ENCODE results near the gene NKX6-2.
"Not testable (repeated sequence)": the region's sequence is repeated elsewhere in the genome, so short reads cannot be mapped to it uniquely, and the experiment has no call there.

NKX6-2 gene

DNA sequence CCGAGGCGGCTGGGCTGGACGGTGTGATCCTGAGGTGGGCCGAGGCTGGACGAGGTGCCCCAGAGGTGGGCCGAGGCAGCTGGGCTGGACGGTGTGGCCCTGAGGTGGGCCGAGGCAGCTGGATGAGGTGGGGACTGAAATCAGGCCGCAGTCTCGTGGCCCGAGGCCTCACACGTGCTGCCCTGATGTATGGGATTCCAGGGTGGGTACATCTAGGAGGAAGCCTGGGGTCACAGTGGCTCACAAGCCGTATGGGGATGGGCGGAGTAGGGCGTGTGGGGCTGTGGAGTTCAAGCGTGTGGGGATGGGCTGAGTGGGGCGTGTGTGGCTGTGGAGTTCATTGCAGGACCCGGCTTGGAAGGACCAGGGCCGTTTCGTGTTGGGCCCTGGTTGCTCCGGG is 12.5 kb upstream of the NKX6-2 start:
- FAIRE-seq: no peak
- DNase-seq (ENCODE audit: low spot score): no peak

DNA sequence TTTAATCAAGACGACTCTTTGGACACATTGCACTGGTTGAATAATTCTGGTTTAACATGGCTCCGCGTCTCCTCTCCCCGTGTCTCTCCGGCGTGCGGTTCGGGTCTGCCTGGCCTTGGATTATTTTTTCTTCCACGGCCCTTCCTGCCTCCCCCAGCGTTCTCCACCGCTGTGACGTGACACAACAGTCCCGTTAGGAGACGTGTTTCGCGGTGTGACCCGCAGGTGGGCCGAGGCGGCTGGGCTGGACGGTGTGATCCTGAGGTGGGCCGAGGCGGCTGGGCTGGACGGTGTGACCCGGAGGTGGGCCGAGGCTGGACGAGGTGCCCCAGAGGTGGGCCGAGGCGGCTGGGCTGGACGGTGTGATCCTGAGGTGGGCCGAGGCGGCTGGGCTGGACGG is 12.0 kb upstream of the NKX6-2 start:
- not testable (repeated sequence) for DNase-seq (ENCODE audit: low spot score); FAIRE-seq

DNA sequence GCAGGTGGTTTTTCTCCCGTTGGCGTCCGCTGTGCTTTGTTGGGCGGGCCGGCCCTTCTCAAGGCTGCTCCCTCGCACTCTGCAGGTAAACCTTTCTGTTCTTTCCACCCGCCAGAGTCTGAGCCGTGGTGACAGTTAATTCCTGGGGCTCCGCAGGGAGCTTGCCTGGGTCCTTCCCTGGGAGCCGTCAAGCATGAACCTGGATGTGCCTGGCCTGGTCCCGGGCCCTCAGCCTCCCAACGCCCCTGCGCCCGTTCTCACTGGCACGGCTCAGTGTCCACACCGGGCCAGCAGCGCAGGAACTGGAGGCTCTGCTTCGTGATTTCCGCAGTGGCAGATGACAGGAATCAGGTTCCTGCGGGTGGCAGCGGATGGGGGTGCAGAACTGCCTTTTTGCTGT is 10.9 kb upstream of the NKX6-2 start:
- DNase-seq (ENCODE audit: low spot score): no peak
- no peak for FAIRE-seq

DNA sequence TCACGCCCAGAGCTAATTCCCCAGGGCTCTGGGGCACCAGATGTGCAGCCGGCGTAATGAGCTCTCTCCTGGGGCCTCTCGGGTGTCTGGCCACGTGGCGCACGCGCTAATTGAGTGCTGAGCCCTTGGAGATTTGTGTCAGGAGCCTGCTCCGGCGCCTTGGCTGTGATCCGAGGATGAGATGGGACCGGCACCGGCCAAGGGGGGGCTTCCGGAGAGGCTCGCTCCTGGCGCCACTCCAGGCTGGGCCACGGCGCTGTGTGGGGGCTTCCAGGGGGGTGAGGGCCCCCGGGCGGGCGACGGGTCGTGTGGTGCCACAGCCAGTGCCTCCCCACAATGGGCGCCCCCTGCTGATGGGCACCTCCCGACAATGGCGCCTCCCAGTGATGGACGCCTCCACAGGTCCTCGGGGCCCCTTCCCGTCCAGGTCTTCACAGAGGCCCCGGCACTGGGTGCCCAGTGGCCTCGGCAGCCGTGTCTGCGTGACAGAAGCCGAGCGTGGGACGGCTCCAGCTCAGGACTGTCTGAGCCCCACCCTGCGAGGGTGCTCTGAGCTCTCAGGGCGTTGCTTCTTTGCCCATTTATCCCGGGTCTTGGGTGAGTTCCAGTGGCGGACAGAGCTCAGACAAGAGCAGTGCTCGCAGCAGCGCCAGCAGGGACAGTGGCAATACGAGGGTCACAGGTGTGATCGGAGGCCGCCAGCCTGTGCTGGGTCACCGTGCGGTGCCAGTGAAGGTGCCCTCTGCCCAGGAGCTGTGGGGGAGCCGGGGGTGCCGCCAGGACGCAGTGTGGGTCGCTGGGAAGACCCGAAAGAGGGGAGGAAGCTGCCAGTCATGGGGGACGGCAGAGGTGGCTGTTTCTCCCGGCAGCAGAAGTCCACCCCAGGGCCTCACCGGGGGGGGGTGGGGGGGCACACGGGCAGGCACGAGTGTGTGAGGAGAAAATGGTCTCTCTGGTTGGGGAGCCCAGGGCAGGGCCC is 8.2 kb upstream of the NKX6-2 start:
- DNase-seq (ENCODE audit: low spot score) (no peak), FAIRE-seq (no peak)

DNA sequence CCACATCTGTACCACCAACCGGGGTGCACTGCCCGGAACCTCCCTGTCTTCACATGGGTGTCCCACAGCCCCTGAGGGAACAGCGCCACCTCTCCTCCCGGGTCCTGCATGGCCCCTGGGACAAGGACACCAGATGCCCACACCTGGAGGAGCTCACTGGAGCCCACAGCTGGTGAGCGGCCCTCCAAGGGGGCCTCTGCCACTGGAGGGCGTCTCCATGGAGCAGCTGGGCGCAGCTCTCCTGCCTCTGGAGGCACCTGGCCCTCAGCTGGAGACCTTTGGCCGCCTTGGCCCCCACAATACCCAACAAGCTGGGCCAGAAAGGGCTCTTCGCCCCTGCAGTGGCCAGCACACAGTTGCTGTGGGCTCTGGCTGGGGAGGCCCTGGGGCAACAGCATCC is 7.3 kb upstream of the NKX6-2 start:
- FAIRE-seq (no peak), DNase-seq (ENCODE audit: low spot score) (no peak)

DNA sequence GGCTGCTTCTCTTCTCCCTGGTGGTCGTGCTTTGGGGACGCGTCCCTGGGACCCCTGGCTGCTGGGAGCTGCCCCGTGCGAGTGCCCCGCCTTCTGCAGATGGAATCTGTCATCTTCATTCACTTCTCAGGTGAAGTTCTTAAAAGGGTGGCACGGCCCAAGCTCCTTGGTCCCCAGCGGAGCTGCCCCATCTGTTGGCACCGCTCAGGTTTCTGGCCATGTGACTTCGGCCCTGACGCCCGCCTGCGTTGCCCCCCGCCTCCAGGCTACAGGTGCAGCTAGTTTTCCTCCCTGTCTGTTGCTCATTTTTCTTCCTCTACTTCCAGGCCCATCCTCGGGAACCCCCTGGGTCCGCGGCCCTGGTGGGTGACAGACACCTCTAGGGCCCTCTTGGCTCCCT is 6.8 kb upstream of the NKX6-2 start:
- no peak for FAIRE-seq
- DNase-seq (ENCODE audit: low spot score): no peak

DNA sequence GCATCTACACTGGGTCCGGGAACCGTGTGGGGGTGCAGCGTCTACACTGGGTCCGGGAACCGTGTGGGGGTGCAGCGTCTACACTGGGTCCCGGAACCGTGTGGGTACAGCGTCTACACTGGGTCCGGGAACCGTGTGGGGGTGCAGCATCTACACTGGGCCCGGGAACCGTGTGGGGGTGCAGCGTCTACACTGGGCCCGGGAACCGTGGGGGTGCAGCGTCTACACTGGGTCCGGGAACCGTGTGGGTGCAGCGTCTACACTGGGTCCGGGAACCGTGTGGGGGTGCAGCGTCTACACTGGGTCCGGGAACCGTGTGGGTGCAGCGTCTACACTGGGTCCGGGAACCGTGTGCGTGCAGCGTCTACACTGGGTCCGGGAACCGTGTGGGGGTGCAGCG is 6.2 kb upstream of the NKX6-2 start:
- DNase-seq (ENCODE audit: low spot score); FAIRE-seq: not testable (repeated sequence)

DNA sequence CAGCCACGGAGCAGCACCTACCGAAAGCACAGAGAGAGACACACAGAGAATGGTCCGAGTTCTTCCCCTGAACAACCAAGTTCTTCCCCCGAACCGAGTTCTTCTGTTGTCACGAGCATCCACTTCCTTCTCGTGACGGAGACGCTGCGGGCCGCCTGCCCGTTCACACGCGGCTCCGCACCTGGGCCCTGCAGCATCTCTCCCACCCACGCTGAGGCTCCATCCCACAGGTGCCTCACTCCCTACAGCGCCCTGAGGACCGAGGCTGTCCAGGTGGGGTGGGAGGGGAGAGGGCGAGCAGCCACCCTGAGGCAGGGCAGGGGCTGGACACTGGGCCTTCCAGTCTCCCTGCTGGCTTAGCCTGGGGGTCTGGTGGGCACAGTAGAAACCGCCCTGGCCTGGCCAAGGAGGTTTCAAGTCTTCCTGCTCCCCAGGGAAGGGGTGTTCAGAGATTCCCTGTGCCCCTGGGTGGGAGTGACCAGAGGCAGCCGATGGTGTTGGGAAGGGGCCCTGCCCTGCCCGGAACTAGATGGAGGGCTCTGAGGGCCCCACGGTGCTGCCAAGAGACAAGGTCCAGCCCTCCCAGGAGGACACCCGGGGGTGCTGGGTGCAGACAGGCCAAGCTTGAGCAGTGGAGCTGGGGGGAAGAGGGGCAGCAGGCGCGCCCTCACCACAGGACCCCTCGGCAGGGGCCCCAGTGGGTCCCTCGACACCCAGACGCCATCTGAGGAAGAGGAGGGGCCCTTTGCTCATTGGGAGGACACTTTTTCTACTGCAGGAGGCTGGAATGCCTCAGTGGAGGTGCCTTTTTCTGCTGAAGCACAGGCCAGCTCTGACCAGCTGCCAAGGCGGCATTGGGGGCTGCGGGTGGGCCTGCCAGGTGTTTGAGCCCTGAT is 5.2 kb upstream of the NKX6-2 start:
- FAIRE-seq (no peak), DNase-seq (ENCODE audit: low spot score) (no peak)

DNA sequence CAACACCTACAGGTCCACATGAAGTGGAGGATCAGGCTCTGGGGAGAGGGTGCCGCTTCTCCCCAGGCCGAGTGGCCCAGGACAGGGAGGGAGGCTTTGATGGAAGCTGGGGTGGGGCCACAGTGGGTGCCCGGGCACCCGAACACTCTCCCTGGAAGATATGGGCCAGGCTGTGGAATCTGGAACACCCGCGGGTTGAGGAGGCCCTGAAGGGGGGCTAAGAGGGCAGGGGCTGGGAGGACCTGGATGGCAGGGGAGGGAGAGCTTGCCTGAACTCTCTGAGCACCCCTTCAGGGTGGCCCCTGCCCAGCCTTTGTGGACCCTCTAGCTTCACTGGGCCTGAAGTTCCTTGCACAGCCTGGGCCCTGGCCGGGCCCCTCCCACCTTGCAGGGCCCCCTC is 4.5 kb upstream of the NKX6-2 start:
- FAIRE-seq: no peak

DNA sequence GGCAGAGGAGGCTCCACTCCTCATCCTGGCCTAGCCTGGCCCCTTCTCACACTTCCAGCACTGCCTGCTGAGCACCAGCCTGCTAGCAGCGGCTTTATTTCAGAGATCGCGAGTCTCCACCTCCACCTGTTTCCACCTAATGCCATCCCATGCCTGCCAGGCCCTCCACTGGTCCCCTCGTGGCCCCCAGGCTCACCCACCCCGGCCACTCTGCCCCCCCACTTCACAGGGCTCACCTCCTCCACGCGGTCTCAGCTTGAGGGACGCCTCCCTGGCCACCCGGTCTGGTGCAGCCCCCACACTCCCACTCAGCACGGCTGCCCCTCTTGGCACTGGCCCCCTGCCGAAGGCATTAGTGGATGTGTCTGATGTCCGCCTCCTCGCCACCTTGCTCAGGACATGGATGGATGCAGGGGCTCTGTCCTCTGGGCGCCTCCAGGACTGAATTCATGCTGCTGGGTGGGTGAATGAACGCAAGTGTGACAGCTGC is 3.8 kb upstream of the NKX6-2 start:
- FAIRE-seq: no peak
- DNase-seq (ENCODE audit: low spot score): no peak

More for the DNA sequence above, 4.5 kb upstream of the NKX6-2 start:
- no peak for DNase-seq (ENCODE audit: low spot score)

DNA sequence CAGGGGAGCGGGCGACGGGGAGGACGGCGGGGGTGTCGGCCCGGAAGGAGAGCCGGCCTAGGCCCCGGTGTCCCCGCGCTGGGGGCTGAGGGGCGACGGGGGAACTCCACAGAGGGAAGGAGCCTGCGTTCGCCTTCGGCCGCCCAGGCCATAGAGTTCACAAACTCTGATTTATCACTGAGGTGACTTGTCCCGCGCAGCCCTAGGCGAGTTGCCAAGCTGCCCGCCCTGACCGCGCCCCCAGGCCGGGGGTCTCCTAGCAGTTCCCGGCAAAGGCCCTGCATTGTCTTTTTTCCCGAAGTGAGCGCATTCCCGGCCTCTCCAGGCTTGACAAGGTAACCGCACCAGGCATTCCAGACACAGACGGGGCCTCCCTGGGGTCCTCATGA is 2.9 kb upstream of the NKX6-2 start:
- DNase-seq (ENCODE audit: low spot score): no peak
- FAIRE-seq: no peak

DNA sequence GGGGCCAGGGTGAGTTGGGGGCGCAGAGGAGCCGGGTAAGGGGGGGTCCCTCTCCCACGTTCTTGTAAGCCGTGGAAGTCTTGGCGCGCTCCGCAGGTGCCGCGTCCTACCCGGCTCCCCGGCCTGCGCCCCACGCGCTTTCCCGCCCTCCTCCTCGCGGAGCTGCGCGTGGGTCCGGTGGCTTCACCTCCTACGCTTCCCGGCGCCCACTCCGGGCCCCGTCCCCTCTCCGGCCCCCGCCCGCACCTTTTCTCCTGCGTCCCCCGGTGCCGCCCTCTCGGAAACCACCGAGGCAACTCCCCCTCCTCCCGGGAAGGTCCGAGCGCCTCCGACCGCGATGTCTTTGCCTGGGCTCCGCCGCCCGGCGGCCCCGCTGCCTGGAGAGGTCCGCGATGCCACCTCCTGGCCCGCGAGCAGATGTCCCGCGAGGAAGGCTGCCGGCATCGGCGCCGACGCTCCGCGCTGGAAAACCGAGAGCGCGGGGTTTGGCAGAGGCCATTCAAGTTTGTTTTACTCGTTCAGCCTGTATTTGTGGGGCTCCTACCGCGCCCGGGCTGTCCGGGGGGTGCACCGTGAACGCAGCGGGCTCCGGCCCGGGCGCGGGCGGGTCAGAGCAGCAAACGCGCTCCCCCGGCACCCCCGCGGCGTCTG is 2.4 kb upstream of the NKX6-2 start:
- no peak for DNase-seq (ENCODE audit: low spot score)
- FAIRE-seq: no peak

DNA sequence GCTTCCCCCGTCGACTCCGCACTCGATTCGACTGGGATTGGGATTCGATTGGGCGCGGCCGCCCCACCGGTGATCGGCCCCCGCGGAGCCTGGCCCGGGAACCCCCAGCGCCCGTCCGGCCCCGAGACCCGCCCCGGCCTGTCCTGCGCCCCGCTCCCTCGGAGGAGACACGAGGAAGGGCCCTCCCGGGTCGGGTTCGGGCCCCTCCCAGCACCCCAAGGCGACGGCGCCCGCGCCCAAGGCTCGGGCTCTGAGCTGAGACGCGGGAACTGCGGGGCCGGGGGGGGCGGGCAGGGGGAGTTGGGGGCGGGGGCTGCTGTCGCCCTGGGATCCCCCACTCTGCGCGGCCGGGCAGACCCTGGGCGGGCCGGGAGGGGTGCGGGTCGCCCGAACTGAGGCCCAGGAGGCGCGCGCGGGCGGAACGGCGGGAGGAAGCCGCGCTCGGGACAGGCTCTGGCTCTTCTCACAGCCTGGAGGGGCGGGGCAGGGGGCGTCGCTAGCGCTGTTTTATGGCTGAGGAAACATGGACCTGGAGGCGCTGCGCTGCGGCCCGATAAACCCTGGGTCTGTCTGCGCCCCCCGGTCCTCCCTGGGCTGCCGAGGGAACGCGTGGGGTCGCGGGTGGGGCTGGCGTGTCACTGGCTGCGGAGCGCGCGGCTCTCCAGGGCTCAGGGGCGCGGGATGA is 1.7 kb upstream of the NKX6-2 start:
- DNase-seq (ENCODE audit: low spot score) (no peak), FAIRE-seq (no peak)

DNA sequence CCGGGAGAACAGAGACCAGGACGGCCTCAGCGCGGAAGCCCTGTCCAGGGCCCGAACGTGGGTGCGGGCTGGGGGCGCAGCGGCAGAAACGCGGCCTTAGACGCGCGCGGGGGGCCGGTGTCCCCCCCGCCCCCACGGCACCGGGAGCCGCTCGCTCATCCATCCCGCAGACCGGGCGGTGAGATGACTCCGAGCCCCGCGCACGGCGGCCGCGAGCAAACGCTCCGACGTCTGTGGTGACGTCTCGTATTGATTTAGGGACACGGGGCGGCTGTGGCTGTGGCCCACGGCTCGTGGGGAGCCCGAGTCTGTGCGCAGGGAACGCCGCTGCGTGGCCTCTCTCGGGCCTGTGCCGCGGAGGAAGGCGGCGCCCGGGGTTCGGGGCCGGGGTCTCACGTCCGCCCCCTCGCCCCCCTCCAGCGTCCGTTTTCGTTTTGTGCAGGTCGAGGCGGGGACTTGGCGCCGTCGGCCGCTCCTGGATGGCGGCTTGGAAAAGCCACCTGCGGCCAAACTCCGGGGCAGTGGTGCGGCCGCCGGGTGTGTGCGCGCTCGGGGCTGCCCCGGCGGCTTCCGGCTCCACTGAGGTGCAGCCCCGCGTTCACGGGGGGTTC is 1.0 kb upstream of the NKX6-2 start:
- no peak for FAIRE-seq
- no peak for DNase-seq (ENCODE audit: low spot score)

DNA sequence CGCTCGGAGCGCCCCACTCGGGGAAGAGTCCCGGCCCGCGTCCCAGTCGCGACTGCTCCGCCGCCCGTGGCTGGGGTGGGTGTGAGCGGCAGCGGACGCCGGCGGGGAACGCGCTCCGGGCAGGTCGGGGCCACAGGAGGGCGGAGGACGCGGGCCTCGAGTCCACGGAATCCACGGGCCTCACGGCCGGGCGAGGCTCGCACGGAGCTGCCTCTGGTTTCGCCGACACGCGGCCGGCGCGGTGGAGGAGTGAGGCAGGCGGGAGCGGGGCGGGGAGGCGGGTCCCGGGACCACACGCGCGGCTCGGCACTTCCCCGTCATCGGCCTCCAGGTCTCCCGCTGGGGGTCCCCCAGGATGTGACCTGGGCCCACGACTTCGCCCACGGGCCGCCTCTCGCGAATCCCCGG is 533 bp upstream of the NKX6-2 start:
- FAIRE-seq: no peak
- DNase-seq (ENCODE audit: low spot score): no peak

DNA sequence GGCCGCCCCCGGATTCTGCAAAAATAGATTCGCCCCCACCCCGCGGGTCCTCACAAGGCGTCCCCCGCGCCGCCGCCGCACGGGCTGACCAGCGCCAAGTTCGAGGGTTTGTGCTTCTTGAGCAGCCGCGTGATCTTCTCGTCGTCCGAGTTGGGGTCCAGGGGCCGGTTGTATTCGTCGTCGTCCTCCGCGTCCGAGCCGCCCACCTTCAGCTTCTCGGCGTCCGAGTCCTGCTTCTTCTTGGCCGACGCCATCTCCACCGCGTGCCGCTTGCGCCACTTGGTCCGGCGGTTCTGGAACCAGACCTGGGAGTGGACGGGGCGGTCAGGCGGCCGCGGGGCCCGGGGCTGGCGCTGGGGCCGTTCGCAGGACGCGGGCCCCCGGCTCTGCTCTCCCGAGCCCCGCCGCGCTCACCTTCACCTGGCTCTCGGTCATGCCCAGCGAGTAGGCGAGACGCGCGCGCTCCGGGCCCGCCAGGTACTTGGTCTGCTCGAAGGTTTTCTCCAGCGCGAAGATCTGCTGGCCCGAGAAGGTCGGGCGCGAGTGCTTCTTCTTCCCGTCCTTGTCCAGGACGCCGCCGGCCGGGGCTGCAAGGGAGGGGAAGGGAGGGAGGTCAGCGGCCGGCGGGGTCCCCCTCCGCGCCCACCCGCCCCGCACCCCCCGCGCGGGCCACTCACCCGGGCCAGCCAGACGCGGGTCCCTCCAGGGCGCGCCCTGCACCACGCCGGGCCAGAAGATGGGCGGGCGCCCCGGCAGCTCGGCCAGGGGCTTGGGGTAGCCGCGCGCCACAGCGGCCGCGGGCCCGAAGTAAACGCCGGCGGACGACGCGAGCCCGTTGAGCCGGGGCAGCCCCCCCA is 853 bp downstream of the NKX6-2 start:
- DNase-seq (ENCODE audit: low spot score) (no peak), FAIRE-seq (no peak)

DNA sequence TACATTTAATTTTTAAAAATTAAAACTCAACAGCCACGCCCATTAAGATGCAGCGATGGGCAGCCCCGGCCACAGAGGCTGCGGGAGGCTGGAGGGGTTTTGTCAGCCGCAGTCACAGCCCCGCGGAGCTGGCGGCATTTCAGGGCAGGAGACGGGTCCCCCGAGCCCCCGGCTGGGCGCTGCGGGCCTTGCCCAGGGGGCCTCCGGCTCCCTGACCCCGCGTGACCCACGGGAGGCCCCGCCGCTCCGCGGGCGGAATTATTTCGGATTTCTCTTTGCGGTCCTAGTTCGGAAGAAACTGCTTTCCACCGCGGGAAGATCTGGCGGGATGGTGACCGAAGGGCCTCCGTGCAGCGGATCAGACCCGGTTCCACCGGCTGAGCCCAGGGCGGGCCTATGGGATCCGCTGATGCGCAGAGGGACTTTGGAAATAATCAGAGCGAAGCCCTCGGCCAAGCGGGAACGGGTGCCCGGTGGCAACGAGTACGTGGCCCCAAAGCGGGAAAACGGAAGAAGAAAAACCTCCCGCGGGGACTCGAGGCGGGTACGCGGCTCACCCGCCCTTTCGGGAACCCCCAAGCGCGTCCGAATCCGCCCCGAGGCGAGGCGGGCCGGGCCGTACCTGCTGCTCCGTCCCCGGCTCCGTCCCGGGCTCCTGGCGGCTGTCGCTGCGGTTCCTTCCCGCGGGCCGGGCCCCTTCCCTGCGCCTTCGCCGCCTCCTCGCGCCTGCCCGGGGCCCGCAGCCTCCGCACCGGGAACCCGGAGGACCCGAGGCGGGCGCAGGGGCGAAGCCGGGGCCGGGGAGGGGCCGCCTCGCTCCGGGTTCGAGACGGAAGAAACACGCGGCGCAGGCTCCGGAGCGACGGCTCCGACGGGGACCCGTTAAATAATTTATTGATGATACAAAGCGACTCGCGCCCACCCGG is 1.7 kb downstream of the NKX6-2 start:
- FAIRE-seq (no peak), DNase-seq (ENCODE audit: low spot score) (no peak)

DNA sequence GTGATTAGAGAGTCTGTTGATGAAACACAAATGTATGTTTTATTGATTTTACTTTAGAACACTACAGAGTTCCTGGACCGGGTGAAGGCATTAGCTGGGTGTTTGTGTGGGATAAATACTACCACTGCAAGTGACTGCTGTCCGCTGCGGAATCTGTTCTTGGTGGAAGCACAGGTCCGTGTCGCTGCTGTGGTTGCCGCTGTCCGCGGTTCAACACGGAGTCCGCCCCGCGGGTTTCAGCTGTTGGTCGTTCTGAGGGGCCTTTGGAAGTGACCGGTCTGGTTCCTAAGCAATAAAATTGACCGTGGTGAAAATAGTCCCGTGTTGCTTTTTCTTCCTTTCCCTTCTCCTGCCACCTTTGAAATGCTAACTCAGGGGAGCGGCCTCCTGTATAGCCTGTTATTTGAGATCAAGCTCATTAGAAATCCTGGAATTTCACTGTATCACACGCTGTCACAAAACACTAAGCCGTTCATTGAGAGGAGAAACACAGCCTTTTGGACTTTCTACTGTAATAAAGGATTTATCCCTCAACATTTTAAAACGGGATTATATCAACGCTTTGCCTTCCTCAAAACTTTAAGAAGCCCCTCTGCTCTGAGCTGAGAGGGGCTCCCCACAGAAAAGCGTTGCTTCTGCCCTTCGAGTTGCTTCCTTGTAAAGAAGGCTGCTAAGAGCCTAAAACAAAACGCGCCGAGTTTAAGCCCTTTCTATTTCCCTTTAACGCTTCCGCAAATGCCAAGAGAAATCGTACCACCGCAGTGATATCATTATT is 2.6 kb downstream of the NKX6-2 start:
- DNase-seq (ENCODE audit: low spot score) (no peak), FAIRE-seq (no peak)
